GM19025 (cell line): ENCODE data around the gene PAX9.
"Not testable (repeated sequence)": the region's sequence is repeated elsewhere in the genome, so short reads cannot be mapped to it uniquely, and the experiment has no call there.

Experiments
- ATAC-seq: cut with Tn5 transposase; IDR thresholded peaks from one replicate; pipeline ENCODE4 v1.9.1; 2021; ENCODE audit warnings: mild to moderate bottlenecking, low read depth, moderate library complexity; ENCODE audit not compliant: unreplicated experiment

PAX9 gene

GRCh38 chr14:36667679-36668078 is 6.0 kb downstream of the PAX9 start:
- ATAC-seq = no peak

GRCh38 chr14:36671149-36671548 is 9.5 kb downstream of the PAX9 start:
- no peak for ATAC-seq

- ATAC-seq = no peak
Observed at GRCh38 chr14:36672095-36672494, 10.4 kb downstream of the PAX9 start.

- ATAC-seq = no peak
Observed at GRCh38 chr14:36674659-36675058, 13.0 kb downstream of the PAX9 start.

DNA sequence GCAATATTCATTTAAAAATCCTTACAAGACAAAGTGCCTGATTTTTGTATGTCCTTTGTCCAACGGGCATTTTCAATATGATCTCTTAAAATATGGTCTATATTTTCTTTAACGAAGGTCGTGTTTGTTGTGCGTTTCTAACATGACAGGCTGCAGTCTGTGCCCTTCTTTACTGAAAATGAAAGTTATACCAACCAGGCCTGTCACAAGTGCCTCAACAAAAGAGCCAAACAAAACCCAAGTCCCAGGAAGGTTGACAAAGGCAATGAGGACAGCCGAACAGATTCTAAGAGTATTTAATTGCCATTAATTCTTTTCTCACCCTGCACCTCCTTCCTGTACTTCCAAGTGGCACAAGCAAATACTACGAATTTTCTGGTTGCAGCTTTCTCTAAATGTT is 13.9 kb downstream of the PAX9 start:
- no peak for ATAC-seq

GRCh38 chr14:36676236-36676635 is 14.6 kb downstream of the PAX9 start:
- ATAC-seq = no peak

- no peak for ATAC-seq
Observed at GRCh38 chr14:36682338-36682737, 20.7 kb downstream of the PAX9 start.

DNA sequence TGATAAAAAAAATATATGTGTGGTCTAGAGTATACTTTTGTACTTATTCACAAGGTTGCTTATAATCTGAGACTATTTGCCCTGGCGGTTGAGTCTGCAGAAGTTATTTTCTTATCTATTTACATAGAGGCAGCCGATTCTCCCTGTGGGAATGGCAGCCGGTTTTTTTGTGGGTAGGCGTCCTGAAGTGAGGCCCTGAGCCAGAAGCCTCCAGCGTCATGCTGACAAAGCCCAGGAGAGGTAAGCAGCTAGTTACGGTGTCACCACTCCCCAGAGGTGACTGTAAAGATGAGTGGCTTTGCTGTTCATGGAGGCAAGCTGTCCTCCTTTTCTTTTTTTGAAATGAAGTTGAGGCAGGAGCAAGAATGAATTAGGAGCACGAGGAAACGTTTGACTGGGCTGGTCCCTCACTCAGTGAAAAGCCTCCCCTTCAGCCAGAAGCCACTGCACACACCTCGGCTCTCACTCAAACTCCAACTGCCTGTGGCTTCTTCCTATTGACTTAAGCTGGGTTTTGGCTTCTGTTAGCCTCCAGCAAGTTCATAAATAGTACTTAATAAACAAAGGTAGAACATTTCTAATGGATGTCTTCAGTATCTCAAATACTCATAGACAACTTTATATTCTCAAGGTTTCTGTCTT is 21.5 kb downstream of the PAX9 start:
- ATAC-seq = no peak

- no peak for ATAC-seq
Observed at GRCh38 chr14:36684946-36685345, 23.3 kb downstream of the PAX9 start.

DNA sequence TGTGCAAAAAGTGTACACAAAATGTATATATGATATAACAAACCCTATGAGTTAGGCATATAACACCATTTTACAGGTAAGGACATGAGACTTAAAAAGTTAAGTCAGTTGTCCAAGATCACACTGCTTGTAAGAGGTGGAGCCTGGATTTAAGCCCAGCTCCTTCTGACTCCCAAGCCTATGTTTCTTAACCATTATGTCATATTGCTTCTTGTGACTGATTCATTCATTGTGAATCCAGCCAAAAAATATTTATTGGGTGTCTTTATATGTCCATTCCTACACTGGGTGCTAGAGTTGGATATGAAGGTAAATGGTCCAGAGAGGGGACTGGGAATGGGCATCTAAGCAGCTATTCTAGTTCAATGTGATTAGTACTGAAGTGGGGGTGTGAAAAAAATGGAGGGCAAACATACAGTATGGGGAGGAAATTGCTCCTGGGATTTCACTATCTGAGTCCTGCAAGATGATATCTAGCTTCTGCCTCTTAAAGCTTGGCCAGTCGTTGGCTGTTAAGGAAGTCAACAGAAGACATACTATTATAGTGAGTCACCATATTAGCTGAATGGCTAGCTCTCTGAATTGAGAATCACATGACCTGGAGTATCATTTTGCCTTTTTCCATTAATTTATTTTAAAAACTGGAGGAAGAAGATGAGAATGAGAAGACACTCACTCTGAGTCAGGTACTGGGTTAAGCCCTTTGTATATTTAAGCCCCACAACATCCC is 28.8 kb downstream of the PAX9 start:
- ATAC-seq = no peak

- not testable (repeated sequence) for ATAC-seq
Observed at GRCh38 chr14:36699420-36699819, 37.8 kb downstream of the PAX9 start.

- ATAC-seq = no peak
Observed at GRCh38 chr14:36700651-36701050, 39.0 kb downstream of the PAX9 start.

- no peak for ATAC-seq
Observed at GRCh38 chr14:36701132-36701531, 39.5 kb downstream of the PAX9 start.

DNA sequence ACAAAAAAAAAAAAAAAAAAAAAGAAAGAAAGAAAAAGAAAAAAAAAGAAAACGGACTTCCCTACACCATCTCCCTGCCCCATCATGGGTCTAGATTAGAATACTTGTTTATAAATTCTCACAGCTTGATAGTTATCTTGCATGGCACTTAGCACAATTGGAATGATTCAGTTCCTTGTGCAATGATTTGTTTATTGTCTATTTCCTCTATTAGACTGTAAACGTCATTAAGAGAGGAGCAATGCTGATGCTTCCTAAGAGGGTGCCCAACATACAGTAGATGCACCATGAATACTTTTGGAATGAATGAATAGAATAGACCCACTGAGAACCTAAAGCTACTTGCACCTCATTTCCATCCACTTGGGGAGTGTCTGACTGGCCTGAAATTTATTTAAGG is 40.8 kb downstream of the PAX9 start:
- no peak for ATAC-seq

GRCh38 chr14:36707570-36707969 is 45.9 kb downstream of the PAX9 start:
- ATAC-seq = no peak

DNA sequence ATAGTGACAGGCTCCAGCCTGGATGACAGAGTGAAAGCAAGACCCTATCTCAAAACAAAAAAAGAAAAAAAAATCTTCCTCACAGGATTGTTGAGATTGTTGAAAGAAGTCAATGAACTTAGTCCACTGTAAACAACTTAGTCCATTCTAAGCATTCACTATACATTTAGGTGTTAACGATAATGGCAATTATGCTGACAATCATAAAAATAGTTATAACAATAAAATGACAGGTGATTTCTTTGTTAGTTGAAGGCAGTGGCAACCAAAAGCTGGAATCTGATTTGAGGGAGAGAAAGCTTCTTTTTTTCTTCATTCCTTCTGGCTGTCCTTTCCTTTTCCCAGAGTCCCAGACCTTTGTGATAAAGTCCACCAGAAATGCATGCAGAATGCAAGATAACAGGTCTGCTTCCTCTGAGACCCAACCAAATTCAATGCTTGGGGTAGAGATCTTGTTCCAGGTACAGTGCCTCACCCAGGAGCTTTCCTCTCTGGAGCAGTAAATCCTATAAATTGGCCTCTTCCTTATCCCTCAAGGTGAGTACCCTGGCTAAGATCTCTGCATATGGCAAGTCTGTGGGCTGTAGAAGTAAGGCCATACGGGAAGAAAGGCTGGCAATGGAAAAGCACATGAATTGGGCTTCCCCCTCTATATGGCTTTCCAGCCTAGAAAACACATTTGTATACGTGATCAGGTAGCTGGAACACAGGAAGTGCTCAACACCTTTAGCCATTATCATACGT is 52.5 kb downstream of the PAX9 start:
- ATAC-seq = no peak

DNA sequence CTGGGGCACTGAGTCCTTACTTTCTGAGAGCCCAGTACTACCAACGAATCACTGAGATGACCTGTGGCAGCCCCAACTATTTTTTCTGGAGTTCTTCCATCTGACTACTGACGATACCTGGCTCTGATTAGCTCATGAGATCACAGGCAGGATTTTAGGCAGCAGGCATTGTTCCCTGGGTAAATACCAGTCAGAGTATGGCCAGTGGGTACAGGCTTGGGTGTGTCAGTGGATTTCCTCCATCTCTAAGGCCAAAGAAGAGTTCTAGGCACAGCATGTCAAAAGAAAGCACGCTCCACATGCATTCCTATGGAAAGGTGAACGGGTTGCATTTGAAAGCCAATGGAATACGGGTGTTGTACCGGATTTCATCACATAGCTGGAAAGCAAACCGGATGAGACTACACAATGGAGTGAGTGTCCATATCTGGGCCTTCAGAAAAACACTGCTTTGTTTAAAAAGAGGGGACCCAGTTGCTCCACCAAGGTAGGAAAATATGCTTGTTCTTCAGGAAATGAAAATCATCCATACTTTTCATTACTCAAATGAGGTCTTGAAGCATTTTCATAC is 55.0 kb downstream of the PAX9 start:
- ATAC-seq = no peak

DNA sequence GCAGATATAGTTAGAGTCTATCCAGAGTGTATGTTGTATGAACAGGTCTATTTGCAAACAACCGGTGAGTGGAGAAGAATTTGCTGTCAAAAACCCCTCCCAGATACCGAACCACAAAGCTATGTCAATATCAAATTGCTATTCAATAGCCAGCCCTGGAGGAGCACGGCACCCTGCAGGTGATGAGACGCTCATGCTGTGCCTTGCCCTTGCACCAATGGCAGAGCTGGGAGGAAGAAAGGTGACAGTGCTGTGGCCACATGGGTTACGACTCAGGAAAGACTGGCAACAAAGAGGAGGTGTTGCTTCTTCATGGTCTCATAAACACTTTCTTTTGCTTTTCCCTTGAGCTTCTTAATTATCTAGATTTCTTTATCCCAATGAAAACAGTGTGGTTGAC is 55.7 kb downstream of the PAX9 start:
- no peak for ATAC-seq

DNA sequence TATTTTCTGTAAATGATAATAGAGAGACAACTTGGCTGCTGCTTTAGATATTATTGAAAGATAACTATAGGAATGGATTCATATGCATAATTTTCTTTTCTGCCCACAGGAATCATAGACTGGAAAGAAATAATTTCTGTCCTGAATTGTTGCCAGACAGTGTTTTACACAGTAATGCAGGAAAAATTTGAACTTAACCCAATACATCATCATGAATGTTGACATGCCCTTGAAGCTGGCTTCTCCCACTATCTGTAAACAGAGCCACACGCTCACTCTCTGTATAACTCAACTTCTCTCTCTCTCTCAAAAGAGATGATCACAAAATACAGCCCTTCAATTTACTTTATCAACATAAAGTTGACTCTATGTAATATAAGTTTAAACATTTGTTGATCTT is 56.6 kb downstream of the PAX9 start:
- ATAC-seq = no peak

- no peak for ATAC-seq
Observed at GRCh38 chr14:36719823-36720222, 58.2 kb downstream of the PAX9 start.

DNA sequence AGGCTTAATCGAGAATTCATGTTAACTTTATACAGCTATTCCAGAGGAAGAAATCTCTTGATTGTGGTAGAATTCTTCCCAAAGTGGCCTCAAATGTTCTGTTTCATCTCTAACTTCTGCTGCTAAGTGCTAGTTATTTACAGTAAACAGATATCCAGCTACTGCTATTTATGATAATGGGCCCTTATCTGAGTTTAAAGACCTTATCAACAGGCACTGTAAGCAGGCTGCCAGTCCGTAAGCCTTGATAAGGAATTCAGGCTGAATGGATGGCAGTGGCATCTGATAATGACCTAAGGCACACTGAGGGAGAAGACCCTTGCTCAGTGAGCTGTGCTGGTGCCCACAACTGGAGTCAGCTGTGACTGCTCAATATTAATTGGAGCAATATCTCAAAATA is 59.0 kb downstream of the PAX9 start:
- ATAC-seq = no peak
